ENCODE results near the gene ATP5F1E. TPM values are rescaled to one million over a fixed set of nuclear protein-coding genes. Genes with fewer than 3 reads are reported as not detected.
A peak's percentile ranks its signal among the peaks of the same experiment; 100 is the strongest.

Gene ATP5F1E
- 17.1 and 25.3 TPM in 2 replicates for total RNA-seq

GRCh38 chr20:59032023-59032712 lies at the start of gene ATP5F1E:
Gene ATP5F1E, minus strand, starts transcription at chr20:59032335. Its CDS starts 84 bp downstream, at chr20:59032251.
- Histone ChIP-seq H3K27me3 (ENCODE audit: control insufficient read depth, insufficient read depth, low read length) (no peaks in the 10 kb centered on the region), H3K4me3 (ENCODE audit: low read depth, low read length) (peak within 1 kb of the TSS; percentile 89), H3K36me3 (ENCODE audit: control insufficient read depth, insufficient read depth, low read length) (peaks cover 15% of the 10 kb centered on the region)
- DNase-seq (ENCODE audit: low read depth) (peak; percentile 79), FAIRE-seq (no peak)
- no peak for TF ChIP-seq CTCF (IDR thresholded peaks at IDR 0.05; ENCODE audit: insufficient read depth, low read length, severe bottlenecking)

- no peak for TF ChIP-seq CTCF (IDR thresholded peaks at IDR 0.05; ENCODE audit: insufficient read depth, low read length, severe bottlenecking)
- Histone ChIP-seq H3K27me3 (ENCODE audit: control insufficient read depth, insufficient read depth, low read length) (no peaks in the 10 kb centered on the region), H3K36me3 (ENCODE audit: control insufficient read depth, insufficient read depth, low read length) (no peaks in the 10 kb centered on the region), H3K4me3 (ENCODE audit: low read depth, low read length) (no peak overlapping the region)
- no peak for DNase-seq (ENCODE audit: low read depth)
- FAIRE-seq = no peak
Measured at GRCh38 chr20:59081036-59081435, 48.9 kb upstream of the ATP5F1E start.

DNA sequence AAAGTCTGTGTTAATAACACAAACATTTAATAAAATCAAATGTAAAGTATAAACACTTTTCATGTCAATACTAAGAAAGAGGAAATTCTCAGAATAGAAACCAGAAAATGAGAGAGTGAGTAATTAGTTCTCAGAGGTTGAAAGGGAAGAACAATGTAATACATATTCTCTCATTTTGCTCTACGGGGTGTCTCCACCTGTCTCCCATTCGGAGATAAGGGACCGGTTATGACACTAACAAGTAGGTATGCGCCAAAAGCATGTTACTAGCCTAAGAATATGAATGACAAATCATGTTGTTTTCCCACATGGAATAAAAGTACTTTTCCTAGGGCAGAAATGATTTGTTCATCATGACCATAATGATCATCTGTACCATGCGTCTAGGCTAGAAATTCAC lies 46.1 kb upstream of the ATP5F1E start:
- Histone ChIP-seq H3K27me3 (ENCODE audit: control insufficient read depth, insufficient read depth, low read length) (no peaks in the 10 kb centered on the region), H3K36me3 (ENCODE audit: control insufficient read depth, insufficient read depth, low read length) (no peaks in the 10 kb centered on the region), H3K4me3 (ENCODE audit: low read depth, low read length) (no peak overlapping the region)
- no peak for TF ChIP-seq CTCF (IDR thresholded peaks at IDR 0.05; ENCODE audit: insufficient read depth, low read length, severe bottlenecking)
- no peak for FAIRE-seq
- DNase-seq (ENCODE audit: low read depth) = peak; percentile 55

- DNase-seq (ENCODE audit: low read depth) (no peak), FAIRE-seq (no peak)
- no peaks in the 10 kb centered on the region for H3K27me3 ChIP-seq (ENCODE audit: control insufficient read depth, insufficient read depth, low read length)
- TF ChIP-seq CTCF (IDR thresholded peaks at IDR 0.05; ENCODE audit: insufficient read depth, low read length, severe bottlenecking) = no peak
- no peak overlapping the region for H3K4me3 ChIP-seq (ENCODE audit: low read depth, low read length)
- no peaks in the 10 kb centered on the region for H3K36me3 ChIP-seq (ENCODE audit: control insufficient read depth, insufficient read depth, low read length)
Measured at GRCh38 chr20:59077705-59078104, 45.6 kb upstream of the ATP5F1E start.

DNA sequence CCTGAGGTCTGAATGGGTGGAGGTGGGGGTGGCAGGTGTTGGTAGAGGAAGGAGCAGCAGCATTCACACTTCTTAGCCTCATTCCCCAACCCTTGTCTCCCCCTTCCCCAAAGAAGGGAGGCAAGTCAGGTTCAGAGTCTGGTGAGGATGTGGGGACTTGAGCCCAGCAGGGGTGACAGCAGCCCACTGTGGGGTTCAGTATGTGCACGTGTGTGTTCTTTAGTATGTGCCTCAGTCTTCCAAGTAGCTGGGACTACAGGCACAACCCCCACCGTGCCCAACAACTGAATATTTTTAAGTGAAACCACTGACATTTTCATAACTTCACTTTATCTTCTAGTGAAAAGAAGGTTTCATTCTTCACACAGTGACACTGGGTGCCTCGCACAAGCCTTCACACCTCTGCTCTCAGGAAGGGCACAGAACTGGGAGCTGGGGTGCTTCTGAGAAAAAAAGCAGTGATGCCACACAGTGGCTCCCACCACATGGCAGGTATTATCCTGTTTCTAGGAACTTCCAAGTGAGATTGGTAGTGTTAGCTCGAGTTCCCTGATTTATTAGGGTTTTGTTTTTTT lies 43.9 kb upstream of the ATP5F1E start:
- no peak for FAIRE-seq

More for the DNA sequence above, 43.9 kb upstream of the ATP5F1E start:
- H3K4me3 ChIP-seq (ENCODE audit: low read depth, low read length) = no peak overlapping the region
- no peaks in the 10 kb centered on the region for H3K36me3 ChIP-seq (ENCODE audit: control insufficient read depth, insufficient read depth, low read length)
- DNase-seq (ENCODE audit: low read depth) = no peak
- TF ChIP-seq CTCF (IDR thresholded peaks at IDR 0.05; ENCODE audit: insufficient read depth, low read length, severe bottlenecking) = no peak
- no peaks in the 10 kb centered on the region for H3K27me3 ChIP-seq (ENCODE audit: control insufficient read depth, insufficient read depth, low read length)
